OCI-LY3 (cell line): ENCODE results near the gene INTS4.
A peak's percentile ranks its signal among the peaks of the same experiment; 100 is the strongest.
"Not testable (repeated sequence)": the region's sequence is repeated elsewhere in the genome, so short reads cannot be mapped to it uniquely, and the experiment has no call there.

Experiments used
- H2AFZ ChIP-seq: fragments of 200-600, 300-600 bp; shearing (Covaris generic); 2 replicates; pipeline ENCODE4 v1.6.0; 2014; ENCODE audit warnings: antibody characterized with exemption, low read depth, low read length
- H3K27ac ChIP-seq: fragments of 200-600, 300-600 bp; sonication (generic); 2 replicates; pipeline ENCODE4 v1.5.1; 2014; ENCODE audit warnings: mild to moderate bottlenecking, low read length, moderate library complexity, mixed read lengths
- H3K27me3 ChIP-seq: fragments of 200-600, 300-600 bp; sonication (generic); 2 replicates; pipeline ENCODE4 v1.6.1; 2014; ENCODE audit warnings: low read depth, low read length, mixed read lengths
- H3K36me3 ChIP-seq: fragments of 200-600, 300-600 bp; sonication (generic); replicated peaks from 2 replicates; pipeline ENCODE3; 2014; ENCODE audit warnings: low read depth, low read length, mixed read lengths
- H3K4me1 ChIP-seq: fragments of 300-600, 200-600 bp; sonication (generic); 2 replicates; pipeline ENCODE4 v1.6.1; 2014; ENCODE audit warnings: low read length, mixed read lengths
- H3K4me2 ChIP-seq: fragments of 200-600, 300-600 bp; sonication (generic); 2 replicates; pipeline ENCODE4 v1.6.1; 2014; ENCODE audit warnings: low read length, mixed read lengths
- H3K4me3 ChIP-seq: fragments of 300-600, 200-600 bp; sonication (generic); 2 replicates; pipeline ENCODE4 v1.5.1; 2014; ENCODE audit warnings: antibody characterized with exemption, mild to moderate bottlenecking, low read length, moderate library complexity
- H3K79me2 ChIP-seq: fragments of 300-600, 200-600 bp; shearing (Covaris generic); 2 replicates; pipeline ENCODE4 v1.6.1; 2014; ENCODE audit warnings: mild to moderate bottlenecking, low read length, mixed read lengths
- H3K9ac ChIP-seq: fragments of 300-600, 200-600 bp; shearing (Covaris generic); 2 replicates; pipeline ENCODE4 v1.6.0; 2014; ENCODE audit warnings: mild to moderate bottlenecking, low read length, moderate library complexity
- H3K9me3 ChIP-seq: fragments of 200-600, 300-600 bp; shearing (Covaris generic); 2 replicates; pipeline ENCODE4 v1.6.1; 2014; ENCODE audit warnings: low read length, mixed read lengths; ENCODE audit not compliant: insufficient read depth
- H4K20me1 ChIP-seq: fragments of 200-600, 300-600 bp; sonication (generic); 2 replicates; pipeline ENCODE4 v1.6.1; 2016; ENCODE audit warnings: low read length, mixed read lengths; ENCODE audit not compliant: insufficient read depth
- CTCF ChIP-seq: fragments of 200-600, 300-600 bp; sonication (generic); IDR thresholded peaks from 2 replicates; pipeline ENCODE4 v1.5.1; 2014; ENCODE audit warnings: antibody characterized with exemption, low read length, low read depth
- EZH2phosphoT487 ChIP-seq: fragments of 200-600 bp; shearing (Covaris generic); IDR thresholded peaks from 2 replicates; pipeline ENCODE4 v1.6.1; 2018; ENCODE audit warnings: antibody characterized with exemption, mixed run types, low read depth

The INTS4 gene

GRCh38 chr11:78000193-78000592 is 5.7 kb upstream of the INTS4 start:
- Histone ChIP-seq H2AFZ (peak overlapping the region; percentile 57; the same call in 1 of the 2 replicates), H3K4me3 (no peak overlapping the region), H3K9me3 (no peaks in the 10 kb centered on the region), H3K27ac (no peak overlapping the region), H3K79me2 (no peaks in the 10 kb centered on the region), H3K27me3 (peaks cover 5% of the 10 kb centered on the region; the same call in 1 of the 2 replicates), H4K20me1 (no peaks in the 10 kb centered on the region), H3K9ac (no peak overlapping the region), H3K4me1 (peaks cover 19% of the 10 kb centered on the region), H3K36me3 (no peaks in the 10 kb centered on the region), H3K4me2 (peak overlapping the region; percentile 14)
- TF ChIP-seq EZH2phosphoT487 (no peak), CTCF (peak; percentile 76)

GRCh38 chr11:77999446-78000030 is 5.1 kb upstream of the INTS4 start:
- Histone ChIP-seq H3K27ac (no peak overlapping the region), H3K79me2 (no peaks in the 10 kb centered on the region), H3K27me3 (peaks cover 5% of the 10 kb centered on the region; the same call in 1 of the 2 replicates), H4K20me1 (no peaks in the 10 kb centered on the region), H3K9me3 (no peaks in the 10 kb centered on the region), H3K9ac (no peak overlapping the region), H2AFZ (peak overlapping the region; percentile 57; the same call in 1 of the 2 replicates), H3K4me3 (no peak overlapping the region), H3K4me1 (peaks cover 20% of the 10 kb centered on the region), H3K4me2 (peak overlapping the region; percentile 14), H3K36me3 (no peaks in the 10 kb centered on the region)
- TF ChIP-seq CTCF, result no peak
- no peak for TF ChIP-seq EZH2phosphoT487

DNA sequence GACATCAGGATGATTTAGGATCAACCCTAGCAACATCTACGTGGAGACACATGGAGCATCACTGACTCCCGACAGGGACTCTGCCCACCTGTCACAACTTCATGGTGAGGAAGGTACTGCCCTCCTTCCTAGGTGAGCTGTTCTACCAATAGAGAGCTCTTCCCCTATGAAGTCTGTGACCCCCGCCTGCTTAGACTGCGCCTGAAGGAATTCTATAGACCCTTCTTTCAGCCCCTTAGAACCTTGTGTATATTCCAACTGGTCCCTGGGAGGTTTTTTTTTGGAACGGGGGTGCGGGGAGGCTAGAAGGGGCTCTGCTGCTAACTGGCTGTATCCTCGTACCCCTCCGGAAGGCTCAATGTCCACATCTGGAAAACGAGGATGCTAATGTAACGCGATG is 566 bp downstream of the INTS4 start:
- Histone ChIP-seq H3K27ac (peak overlapping the region; percentile 46; the same call in 1 of the 2 replicates), H2AFZ (0 out of 2 replicates have a peak overlapping the region, but pooled peaks have one; percentile 27)

GRCh38 chr11:77990981-77991380 is 3.5 kb downstream of the INTS4 start:
- Histone ChIP-seq H3K27me3 (no peaks in the 10 kb centered on the region), H3K4me2 (no peak overlapping the region), H3K4me1 (peaks cover 24% of the 10 kb centered on the region), H3K4me3 (no peak overlapping the region), H2AFZ (no peak overlapping the region), H3K9ac (no peak overlapping the region), H3K36me3 (peaks cover 10% of the 10 kb centered on the region), H3K9me3 (no peaks in the 10 kb centered on the region), H3K79me2 (peaks cover 16% of the 10 kb centered on the region), H3K27ac (no peak overlapping the region), H4K20me1 (no peaks in the 10 kb centered on the region)
- TF ChIP-seq EZH2phosphoT487 (no peak), CTCF (no peak)

More for the DNA sequence above, 566 bp downstream of the INTS4 start:
- Histone ChIP-seq H3K79me2 (peaks cover 16% of the 10 kb centered on the region), H3K4me2 (peak overlapping the region; percentile 82), H3K27me3 (no peaks in the 10 kb centered on the region), H4K20me1 (no peaks in the 10 kb centered on the region), H3K9me3 (no peaks in the 10 kb centered on the region), H3K9ac (peak overlapping the region; percentile 79), H3K4me3 (peak overlapping the region; percentile 79), H3K4me1 (peaks cover 18% of the 10 kb centered on the region), H3K36me3 (peaks cover 3% of the 10 kb centered on the region)
- TF ChIP-seq CTCF (no peak), EZH2phosphoT487 (no peak)

DNA sequence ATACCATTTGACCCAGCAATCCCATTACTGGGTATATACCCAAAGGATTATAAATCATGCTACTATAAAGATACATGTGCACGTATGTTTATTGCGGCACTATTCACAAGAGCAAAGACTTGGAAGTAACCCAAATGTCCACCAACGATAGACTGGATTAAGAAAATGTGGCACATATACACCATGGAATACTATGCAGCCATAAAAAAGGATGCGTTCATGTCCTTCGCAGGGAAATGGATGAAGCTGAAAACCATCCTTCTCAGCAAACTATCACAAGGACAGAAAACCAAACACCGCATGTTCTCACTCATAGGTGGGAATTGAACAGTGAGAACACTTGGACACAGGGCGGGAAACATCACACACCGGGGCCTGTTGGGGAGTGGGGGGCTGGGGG is 8.0 kb downstream of the INTS4 start:
- not testable (repeated sequence) for H4K20me1 ChIP-seq, H3K27ac ChIP-seq, H3K9me3 ChIP-seq, H3K4me1 ChIP-seq, H3K27me3 ChIP-seq, H3K9ac ChIP-seq, H3K79me2 ChIP-seq, H3K4me3 ChIP-seq, H3K4me2 ChIP-seq, H2AFZ ChIP-seq
- H3K36me3 ChIP-seq, result peaks cover 31% of the 10 kb centered on the region
